NCI-H1436 treated with DMSO at 0.1 percent for 48 hours (cell line): Measurements from ENCODE around the gene IFITM10.
"Not testable (repeated sequence)": the region's sequence is repeated elsewhere in the genome, so short reads cannot be mapped to it uniquely, and the experiment has no call there.

Experiments
- DNase-seq: peaks from one replicate; lab custom pipeline; 2025; lab: John Stamatoyannopoulos, UW

Gene IFITM10

GRCh38 chr11:1691878-1692707 lies 58.3 kb downstream of the IFITM10 start:
- DNase-seq, result no peak

- DNase-seq, result no peak
Observed at GRCh38 chr11:1691026-1691877, 59.1 kb downstream of the IFITM10 start.

GRCh38 chr11:1690167-1691025 lies 60.0 kb downstream of the IFITM10 start:
- DNase-seq, result no peak

- DNase-seq, result not testable (repeated sequence)
Observed at GRCh38 chr11:1689250-1690166, 60.9 kb downstream of the IFITM10 start.

- DNase-seq, result not testable (repeated sequence)
Observed at GRCh38 chr11:1688336-1688947, 62.0 kb downstream of the IFITM10 start.

GRCh38 chr11:1686220-1686619 lies 64.2 kb downstream of the IFITM10 start:
- not testable (repeated sequence) for DNase-seq

- DNase-seq, result not testable (repeated sequence)
Observed at GRCh38 chr11:1684886-1685874, 65.2 kb downstream of the IFITM10 start.

GRCh38 chr11:1683904-1684572 lies 66.4 kb downstream of the IFITM10 start:
- not testable (repeated sequence) for DNase-seq

- not testable (repeated sequence) for DNase-seq
Observed at GRCh38 chr11:1683216-1683615, 67.2 kb downstream of the IFITM10 start.
